Stimulated activated CD8-positive, alpha-beta memory T cell treated with anti-CD3 and anti-CD28 coated beads, Interleukin-7, amount 100 ng/mL, for 48 hours (primary cell): Measurements from ENCODE around the gene HUNK.

Experiments
- DNase-seq, 2 donors: peaks; one replicate each; pipeline ENCODE4 v3.0.0-alpha.2; 2020; ENCODE audit warnings: low read depth in 1 of 2; ENCODE audit errors: extremely low read depth in 1 of 2

The HUNK gene

GRCh38 chr21:31895077-31895835 is 22.4 kb downstream of the HUNK start:
- no peak for DNase-seq

- no peak for DNase-seq
Measured at GRCh38 chr21:31896019-31896418, 23.2 kb downstream of the HUNK start.

- DNase-seq: no peak
Measured at GRCh38 chr21:31897311-31897710, 24.5 kb downstream of the HUNK start.

- DNase-seq: no peak
Measured at GRCh38 chr21:31898933-31899630, 26.3 kb downstream of the HUNK start.

GRCh38 chr21:31900121-31900895 is 27.5 kb downstream of the HUNK start:
- DNase-seq: no peak

- no peak for DNase-seq
Measured at GRCh38 chr21:31901315-31901714, 28.5 kb downstream of the HUNK start.

- DNase-seq: no peak
Measured at GRCh38 chr21:31902438-31902837, 29.6 kb downstream of the HUNK start.

GRCh38 chr21:31903896-31904295 is 31.1 kb downstream of the HUNK start:
- DNase-seq: no peak

- no peak for DNase-seq
Measured at GRCh38 chr21:31905503-31906451, 33.0 kb downstream of the HUNK start.

- no peak for DNase-seq
Measured at GRCh38 chr21:31908106-31909031, 35.5 kb downstream of the HUNK start.

GRCh38 chr21:31909153-31910073 is 36.6 kb downstream of the HUNK start:
- no peak for DNase-seq

GRCh38 chr21:31910074-31910470 is 37.3 kb downstream of the HUNK start:
- no peak for DNase-seq

- DNase-seq: no peak
Measured at GRCh38 chr21:31911138-31911907, 38.5 kb downstream of the HUNK start.

GRCh38 chr21:31912501-31912900 is 39.7 kb downstream of the HUNK start:
- no peak for DNase-seq

- DNase-seq: no peak
Measured at GRCh38 chr21:31913182-31913608, 40.4 kb downstream of the HUNK start.

- no peak for DNase-seq
Measured at GRCh38 chr21:31914472-31914871, 41.7 kb downstream of the HUNK start.

GRCh38 chr21:31915566-31915965 is 42.7 kb downstream of the HUNK start:
- DNase-seq: no peak

GRCh38 chr21:31917108-31917507 is 44.3 kb downstream of the HUNK start:
- DNase-seq: no peak
